Measurements from ENCODE around the gene KIF1A.
"Not testable (repeated sequence)": the region's sequence is repeated elsewhere in the genome, so short reads cannot be mapped to it uniquely, and the experiment has no call there.

KIF1A gene

DNA sequence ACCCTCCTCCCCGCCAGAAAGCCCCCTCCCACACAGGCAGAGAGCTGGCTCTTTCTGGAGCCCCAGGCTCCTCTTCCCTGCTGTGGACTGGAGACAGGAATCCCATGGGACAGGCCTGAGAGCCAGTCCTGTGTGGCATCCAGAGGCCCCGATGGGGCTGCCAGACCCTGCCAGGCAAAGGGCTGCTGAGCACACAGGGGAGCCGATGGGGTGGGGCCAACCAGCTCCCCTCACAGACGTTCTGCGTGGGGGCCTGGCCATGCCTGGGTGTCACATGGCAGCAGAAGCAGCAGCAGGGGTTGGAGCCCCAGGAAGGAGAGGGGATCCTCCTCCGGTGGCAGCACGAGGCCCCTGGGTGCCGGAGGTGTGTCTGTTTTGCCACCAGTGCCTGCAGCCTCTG lies 120.2 kb downstream of the KIF1A start:
- DNase-seq = not testable (repeated sequence)

DNA sequence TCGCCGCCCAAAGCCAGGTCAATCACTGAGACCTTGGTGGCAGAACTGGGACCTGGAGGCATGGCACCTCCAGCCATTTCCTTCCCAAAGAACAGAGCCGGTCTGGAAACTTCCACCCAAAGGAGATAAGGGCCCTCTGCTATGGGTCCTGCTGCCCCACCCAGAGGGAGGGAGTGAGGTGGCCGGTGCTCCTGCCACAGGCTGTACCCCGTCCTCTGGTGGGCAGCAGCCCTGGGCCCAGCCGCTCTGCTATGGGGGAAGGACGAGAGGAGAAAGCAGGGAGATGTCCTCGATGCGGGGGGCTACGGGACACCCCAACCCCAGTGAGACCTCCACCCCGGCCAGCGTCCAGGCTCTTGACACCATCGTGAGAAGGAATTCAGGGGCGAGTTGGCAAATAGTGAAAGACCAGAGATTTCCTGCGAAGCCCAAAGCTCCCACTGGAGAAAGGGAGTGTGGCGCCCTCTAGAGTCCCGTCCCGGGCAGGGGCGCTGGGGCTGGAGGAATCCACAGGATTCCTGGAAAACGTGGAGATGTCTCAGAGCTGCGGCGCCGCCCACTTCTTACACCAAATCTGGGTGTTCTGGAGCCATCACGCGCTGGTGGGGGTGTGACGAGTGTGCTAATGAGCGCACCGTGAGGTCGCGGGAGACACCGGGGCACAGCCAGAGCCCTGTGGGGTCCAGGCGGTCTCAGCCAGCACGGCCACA lies 121.0 kb downstream of the KIF1A start:
- not testable (repeated sequence) for DNase-seq

DNA sequence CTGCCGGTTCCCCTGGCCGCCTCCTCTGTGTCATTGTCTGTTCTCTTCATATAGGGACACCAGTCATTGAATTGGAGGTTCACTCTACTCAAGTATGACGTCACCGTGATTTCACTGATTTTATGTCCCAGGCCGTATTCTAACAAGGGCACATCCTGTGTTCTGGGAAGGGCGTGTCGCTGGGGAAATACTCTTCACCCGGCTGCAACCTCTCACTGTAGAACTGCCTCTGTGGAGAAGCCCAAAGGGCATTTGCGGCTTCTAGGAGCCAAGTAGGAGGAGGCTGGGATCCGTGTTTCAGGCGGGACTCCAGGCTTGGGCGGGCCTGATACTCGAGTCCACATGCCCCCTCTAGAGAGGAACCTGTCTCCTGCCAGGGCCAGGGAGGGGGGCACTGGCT lies 123.5 kb downstream of the KIF1A start:
- not testable (repeated sequence) for DNase-seq

DNA sequence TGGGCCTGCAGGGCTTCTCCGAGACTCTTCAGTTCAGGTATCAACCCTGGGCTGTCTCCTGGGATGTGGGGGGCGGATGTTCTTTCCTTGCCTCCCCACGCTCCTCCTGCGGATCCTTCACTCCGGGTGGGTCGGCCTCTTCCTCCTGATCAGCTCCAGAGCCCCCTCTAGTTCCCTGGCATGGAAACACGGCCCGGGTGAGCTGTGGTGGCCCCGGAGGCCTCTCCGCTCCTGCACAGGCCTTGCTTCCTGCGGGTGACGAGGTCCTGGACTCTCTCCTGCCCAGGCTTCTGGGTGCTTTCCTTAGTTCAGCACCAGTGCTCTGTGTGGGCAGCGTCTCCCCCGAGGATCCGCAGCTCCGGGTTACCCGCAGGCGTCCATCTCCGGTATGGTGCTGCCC lies 124.4 kb downstream of the KIF1A start:
- DNase-seq = not testable (repeated sequence)

DNA sequence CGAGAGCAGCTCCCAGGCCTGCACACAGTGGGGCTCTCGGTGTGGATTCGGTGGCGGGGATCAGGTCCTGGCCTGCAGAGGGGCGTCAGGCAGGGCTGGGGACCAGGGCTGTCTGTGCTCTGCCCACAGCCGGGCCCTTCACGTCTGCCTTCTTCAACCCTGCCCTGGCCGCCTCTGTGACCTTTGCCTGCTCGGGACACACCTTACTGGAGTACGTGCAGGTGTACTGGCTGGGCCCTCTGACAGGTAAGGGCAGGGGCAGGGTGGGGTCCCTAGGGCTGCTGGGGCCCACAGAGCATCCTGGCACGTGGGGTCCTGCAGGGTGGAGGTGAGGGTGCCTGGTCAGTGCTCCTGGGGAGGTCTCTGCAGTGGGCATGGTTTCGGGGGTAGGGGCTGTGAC lies 125.7 kb downstream of the KIF1A start:
- not testable (repeated sequence) for DNase-seq

DNA sequence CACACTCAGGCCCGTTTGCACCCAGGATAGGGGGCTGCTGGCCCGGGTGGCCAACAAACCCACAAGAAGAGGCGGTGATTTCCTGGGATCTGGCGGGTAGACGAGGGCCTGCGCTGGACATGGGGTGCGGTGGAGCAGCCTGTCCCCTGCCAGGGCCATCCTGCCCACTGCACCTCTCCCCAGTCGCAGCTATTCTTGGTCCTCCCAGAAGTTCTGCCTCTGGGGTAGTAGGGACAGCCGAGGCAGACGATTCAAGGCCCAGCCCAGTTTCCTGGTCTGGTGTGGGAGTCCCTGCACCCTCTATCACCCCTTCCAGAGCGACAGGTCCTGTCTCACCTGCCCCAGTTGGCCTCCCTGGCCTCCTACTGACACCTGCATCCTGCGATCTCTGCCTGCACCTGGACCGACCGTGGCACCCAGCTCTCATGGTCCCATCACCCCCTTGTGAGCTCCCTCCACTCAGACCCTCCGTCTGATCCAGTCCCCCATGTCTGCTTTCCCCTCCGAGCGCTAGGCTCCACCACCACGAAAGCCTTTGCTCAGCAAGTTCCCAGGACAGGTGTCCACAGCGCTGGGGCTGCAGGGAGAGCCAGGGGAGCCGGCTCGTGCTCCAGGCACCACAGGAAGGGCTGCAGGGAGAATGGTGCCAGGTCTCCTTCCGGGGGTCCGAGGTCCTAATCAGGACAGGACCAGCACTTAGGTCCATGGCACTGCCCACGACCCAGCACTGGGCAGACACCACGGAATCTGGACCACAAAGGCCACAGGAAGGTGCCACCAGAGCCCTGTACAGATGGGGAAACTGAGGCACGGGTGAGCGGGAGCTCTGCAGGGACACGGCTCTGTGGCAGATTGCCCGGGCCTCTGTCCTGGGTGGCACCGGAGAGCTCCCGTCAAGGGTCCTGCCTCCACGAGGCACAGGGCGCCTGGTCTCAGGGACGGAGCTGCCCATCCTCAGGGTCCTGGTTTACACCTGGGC lies 127.1 kb downstream of the KIF1A start:
- DNase-seq = not testable (repeated sequence)

DNA sequence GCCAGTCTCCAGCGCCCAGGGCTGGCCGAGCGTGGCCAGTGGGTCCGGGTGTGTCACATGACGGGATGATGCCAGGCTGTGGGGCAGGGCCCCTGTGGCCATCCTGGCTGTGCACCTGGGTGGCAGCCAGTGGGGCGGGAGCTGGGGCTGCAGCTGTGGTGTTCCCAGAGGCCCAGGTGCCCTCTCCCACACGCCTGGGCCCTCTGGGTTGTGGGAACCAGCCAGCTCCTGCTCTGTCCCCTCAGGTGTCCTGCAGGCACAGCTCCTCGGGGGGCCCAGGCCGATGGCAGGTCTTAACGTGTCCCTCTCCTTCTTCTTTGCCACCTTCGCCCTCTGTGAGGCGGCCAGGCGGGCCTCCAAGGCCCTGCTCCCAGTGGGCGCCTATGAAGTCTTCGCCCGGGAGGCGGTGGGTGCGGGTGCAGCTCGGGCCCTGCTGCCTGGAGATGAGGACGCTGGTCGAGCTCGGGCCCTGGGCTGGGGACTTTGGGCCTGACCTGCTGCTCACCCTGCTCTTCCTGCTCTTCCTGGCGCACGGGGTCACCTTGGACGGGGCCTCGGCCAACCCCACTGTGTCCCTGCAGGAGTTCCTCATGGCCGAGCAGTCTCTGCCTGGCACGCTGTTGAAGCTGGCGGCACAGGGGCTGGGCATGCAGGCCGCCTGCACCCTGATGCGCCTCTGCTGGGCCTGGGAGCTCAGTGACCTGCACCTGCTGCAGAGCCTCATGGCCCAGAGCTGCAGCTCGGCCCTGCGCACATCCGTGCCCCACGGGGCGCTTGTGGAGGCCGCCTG lies 128.2 kb downstream of the KIF1A start, which contains the start of gene AQP12A:
Gene AQP12A, plus strand, starts transcription at position 236 of the 790 bp plus-strand sequence. Its CDS starts 48 bp downstream, at position 284.
- not testable (repeated sequence) for DNase-seq

DNA sequence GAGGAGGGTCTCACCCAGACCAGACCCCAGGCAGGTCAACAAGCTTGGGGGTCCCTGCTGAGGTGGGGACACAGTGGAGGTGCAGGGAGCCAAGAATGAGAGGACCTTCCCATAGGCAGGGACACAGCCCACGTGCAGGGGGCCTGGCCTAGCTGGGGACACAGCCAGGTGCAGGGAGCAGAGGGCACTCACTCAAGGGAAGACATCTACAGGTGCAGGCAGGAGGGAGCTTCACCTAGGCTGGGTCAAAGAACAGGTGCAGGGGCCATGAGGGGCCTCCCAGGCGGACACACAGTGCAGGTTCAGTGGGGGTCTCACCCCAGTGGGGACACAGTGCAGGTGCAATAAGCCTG lies 129.0 kb downstream of the KIF1A start:
- not testable (repeated sequence) for DNase-seq

DNA sequence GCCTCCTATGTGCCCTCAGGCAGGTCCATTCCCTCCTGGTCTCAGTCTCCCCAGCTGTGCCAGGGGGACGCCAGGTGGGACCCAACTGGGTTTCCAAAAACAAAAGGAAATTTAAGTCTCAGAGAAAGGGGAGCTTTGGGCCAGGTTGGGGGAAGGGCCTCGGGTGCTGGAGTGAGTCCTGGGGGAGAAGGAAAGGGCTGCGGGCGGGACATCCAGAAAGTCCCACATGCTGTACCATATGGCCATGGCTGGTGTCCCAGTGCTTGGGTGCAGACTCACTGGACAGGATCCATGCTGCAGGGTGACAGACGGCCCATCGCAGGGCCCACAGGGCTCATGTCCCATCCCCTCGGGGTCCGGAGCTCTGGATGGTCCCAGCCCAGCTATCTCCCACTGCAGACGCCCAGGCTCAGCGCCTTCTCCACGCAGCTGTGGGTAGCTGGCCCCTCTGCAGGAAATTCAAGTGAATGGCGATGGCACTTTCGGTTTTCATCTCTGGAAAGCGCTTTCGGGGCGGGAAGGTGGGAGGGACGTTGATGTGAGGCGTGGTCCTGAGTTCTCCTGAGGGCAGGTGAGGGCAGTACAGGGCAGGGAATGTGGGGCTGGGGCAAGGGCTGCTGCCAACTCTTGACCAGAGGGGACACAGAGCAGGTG lies 129.5 kb downstream of the KIF1A start:
- DNase-seq = not testable (repeated sequence)

DNA sequence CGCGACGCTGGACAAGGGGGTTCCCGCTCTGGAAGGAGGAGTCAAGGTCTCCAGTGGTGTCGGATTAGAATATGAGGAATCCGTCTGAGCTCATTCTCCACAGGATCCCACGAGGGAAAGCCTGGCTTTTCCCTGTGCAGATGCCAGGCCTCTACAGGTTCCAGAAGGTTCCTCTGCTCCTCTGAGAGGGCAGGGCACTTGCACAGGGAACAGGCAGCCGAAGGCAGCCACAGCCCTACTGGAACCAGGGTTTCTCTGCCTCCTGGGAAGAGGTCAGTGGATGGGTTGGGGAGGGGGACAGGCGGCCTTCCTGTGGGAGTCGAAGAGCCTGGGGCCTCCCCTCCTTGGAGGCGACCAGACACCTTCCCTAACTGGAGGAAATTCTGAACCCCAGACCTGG lies 130.0 kb downstream of the KIF1A start:
- DNase-seq = no peak

DNA sequence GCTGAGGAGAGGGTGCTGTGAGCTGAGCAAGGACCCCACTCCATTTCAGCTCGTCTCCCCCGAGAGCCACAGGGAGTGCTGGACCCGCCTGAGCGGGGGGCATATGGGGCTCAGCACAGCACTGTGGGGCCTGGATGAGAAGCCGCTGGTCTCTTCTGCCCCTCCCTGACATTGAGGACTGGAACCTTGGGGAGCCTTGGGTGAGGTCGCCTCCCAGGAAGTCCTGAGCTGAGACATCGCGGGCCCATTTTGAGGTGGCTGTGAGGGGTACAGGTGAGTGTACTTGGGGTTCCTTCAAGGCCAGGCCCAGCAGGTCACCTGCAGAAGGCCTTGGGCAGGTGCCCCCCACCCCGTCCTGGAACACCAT lies 131.5 kb downstream of the KIF1A start:
- no peak for DNase-seq

DNA sequence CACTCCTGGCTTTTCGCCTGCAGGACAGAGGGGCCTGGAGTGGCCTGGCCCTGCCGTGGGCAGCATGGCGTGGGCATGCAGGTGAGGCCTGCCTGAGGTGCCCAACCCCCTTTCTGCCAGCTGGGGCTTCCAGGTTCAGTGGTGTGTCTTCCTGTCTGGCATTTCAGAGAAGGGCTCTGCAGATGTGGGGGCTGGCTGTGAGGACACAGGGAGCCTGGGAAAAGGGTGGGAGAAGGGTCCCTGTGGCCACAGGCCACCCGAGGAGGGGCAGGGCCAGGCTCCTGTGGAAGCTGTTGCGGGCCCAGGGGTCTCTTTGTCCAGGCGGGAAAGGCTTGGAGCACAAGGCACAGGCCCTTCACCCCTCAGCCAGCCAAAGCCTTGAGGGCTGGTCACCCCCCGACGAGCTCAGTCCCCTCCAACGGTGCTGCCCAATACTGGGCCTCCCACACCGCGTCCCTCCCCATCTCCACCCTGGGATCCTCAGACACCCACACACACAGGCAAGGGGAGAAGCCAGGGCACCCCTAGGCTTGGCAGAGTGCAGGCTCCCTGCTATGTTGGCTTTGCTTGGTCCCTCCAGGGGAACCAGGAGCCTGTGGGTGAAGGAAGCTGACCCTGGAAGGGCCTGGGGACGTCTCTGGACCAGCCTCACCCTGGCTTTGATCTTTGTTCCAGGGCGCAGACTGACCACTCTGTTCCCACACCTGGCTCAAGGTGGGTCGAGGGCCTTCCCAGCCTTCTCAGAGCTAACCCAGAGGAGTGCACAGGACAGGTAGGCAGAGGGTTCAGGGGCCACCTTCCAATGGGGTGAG lies 132.1 kb downstream of the KIF1A start:
- DNase-seq = no peak

DNA sequence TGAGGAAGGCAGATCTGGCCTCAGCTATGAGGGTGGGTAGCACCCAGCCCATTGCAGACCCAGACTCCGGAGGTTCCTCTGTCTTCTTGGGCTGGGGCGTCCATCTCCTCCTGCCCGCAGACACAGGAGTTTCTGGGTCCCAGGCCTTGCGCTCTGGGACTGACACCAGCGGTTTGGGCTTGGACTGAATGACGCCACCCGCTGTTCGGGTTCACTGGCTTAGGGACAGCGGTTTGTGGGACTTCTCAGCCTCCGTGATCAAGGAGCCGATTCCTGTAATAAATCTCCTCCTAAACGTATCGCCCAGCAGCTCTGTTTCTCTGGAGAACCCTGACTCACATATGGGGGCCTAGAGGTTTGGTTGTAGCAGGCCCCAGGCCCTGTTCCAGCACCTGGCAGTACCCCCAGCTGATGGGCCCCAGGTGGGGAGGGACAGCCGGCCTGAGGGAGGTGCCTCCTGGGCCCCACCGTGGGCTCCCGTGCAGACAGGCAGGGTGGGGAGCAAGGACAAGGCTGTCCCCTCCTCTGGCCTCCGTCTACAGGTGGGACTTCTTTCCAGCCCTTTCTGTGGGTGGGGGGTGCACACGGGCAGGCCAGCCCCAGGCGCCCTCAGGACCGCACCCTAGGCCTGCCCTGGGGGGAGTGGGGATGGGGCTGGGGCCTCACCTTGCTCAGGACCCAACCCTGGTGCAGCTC lies 132.8 kb downstream of the KIF1A start:
- DNase-seq = no peak

DNA sequence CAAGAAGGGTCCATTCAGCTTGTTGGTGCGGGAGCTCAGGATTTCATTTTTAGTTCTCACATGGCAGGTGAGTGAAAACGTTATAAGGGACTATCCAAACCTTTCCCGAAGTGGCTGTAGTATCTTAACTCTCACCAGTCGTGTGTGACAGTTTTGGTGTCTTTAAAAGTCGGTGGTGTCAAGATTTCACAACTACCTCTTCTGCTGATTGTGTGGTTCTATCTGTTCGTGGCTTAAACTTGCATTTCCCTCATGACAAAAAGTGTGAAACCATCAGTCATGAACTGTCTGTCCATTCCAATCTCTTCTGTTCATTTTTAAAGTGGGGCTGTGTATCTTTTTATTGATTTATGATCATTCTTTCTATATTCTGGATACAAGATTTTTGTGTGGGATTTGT lies 133.6 kb downstream of the KIF1A start:
- DNase-seq = no peak

DNA sequence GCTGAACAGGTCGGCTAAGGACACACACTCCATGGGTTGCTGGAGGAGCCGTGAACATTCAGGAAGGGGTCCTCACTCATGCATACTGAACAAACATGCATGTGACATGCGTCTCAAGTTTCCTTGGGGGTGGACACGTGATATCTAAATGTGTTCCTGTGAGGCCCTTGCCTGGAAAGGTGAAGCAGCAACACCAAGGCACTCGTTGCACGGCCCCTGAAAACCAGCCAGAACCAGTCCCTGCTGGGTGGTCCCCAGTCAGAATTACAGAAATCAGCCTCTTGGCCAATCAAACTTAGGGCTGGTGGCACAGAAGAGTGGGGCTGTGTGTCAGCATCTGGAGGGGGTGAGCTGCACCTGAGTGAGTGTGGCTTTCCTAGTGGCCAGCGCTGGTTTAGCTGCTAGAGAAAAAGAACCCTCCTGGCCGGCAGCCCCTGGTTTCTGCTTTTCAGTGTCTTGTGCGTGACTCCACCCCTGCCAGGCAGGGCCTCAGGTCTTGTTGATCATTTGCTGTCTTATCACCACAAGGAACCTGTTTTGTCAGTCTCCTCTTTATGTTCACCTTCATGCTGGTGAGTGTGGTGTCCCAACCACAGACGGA lies 134.1 kb downstream of the KIF1A start:
- no peak for DNase-seq

DNA sequence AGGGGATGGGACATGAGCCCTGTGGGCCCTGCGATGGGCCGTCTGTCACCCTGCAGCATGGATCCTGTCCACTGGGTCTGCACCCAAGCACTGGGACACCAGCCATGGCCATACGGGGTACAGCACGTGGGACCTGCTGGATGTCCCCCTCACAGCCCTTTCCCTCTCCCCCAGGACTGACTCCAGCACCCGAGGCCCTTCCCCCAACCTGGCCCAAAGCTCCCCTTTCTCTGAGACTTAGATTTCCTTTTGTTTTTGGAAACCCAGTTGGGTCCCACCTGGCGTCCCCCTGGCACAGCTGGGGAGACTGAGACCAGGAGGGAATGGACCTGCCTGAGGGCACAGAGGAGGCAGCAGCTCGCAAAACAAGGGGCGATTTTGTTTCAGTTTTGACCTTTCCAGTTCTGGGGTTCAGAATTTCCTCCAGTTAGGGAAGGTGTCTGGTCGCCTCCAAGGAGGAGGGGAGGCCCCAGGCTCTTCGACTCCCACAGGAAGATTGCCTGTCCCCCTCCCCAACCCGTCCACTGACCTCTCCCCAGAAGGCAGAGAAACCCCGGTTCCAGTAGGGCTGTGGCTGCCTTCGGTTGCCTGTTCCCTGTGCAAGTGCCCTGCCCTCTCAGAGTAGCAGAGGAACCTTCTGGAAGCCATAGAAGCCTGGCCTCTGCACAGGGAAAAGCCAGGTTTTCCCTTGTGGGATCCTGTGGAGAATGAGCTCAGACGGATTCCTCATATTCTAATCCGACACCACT lies 135.9 kb downstream of the KIF1A start:
- DNase-seq = not testable (repeated sequence)

DNA sequence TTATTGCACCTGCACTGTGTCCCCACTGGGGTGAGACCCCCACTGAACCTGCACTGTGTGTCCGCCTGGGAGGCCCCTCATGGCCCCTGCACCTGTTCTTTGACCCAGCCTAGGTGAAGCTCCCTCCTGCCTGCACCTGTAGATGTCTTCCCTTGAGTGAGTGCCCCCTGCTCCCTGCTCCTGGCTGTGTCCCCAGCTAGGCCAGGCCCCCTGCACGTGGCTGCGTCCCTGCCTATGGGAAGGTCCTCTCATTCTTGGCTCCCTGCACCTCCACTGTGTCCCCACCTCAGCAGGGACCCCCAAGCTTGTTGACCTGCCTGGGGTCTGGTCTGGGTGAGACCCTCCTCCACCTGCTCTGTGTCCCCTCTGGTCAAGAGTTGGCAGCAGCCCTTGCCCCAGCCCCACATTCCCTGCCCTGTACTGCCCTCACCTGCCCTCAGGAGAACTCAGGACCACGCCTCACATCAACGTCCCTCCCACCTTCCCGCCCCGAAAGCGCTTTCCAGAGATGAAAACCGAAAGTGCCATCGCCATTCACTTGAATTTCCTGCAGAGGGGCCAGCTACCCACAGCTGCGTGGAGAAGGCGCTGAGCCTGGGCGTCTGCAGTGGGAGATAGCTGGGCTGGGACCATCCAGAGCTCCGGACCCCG lies 136.6 kb downstream of the KIF1A start:
- DNase-seq = not testable (repeated sequence)

DNA sequence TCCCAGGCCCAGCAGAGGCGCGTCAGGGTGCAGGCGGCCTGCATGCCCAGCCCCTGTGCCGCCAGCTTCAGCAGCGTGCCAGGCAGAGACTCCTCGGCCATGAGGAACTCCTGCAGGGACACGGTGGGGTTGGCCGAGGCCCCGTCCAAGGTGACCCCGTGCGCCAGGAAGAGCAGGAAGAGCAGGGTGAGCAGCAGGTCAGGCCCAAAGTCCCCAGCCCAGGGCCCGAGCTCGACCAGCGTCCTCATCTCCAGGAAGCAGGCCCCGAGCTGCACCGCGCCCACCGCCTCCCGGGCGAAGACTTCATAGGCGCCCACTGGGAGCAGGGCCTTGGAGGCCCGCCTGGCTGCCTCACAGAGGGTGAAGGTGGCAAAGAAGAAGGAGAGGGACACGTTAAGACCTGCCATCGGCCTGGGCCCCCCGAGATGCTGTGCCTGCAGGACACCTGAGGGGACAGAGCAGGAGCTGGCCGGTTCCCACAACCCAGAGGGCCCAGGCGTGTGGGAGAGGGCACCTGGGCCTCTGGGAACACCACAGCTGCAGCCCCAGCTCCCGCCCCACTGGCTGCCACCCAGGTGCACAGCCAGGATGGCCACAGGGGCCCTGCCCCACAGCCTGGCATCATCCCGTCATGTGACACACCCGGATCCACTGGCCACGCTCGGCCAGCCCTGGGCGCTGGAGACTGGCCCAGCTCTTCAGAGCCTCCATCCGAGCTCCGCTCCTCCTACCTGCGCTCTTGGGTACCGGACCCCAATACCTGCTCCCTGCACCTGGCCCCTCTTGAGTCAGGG lies 137.4 kb downstream of the KIF1A start, which contains the start of gene AQP12B:
Gene AQP12B, minus strand, starts transcription at position 455 of the 794 bp plus-strand sequence. Its CDS starts 48 bp downstream, at position 407.
- not testable (repeated sequence) for DNase-seq

Measured in NCI-H1417 treated with DMSO at 0.1 percent for 48 hours (cell line).